HEK293T (cell line): ENCODE data around the gene SLC4A7.
"Not testable (repeated sequence)": the region's sequence is repeated elsewhere in the genome, so short reads cannot be mapped to it uniquely, and the experiment has no call there.

Source experiments
- CTCF ChIA-PET: fragments of 350-600 bp; formaldehyde crosslinking; extraction: SDS; loops from one replicate; lab custom pipeline; 2021; ENCODE audit warnings: antibody characterized with exemption, inconsistent platforms; lab: Yijun Ruan, JAX
- POLR2A ChIA-PET: fragments of 350-600 bp; formaldehyde crosslinking; extraction: SDS; loops from one replicate; lab custom pipeline; 2020; ENCODE audit warnings: antibody characterized with exemption, inconsistent platforms; lab: Yijun Ruan, JAX
- DNase-seq: peaks from one replicate; pipeline ENCODE4 v3.0.0; 2012; ENCODE audit warnings: mixed read lengths; ENCODE audit errors: extremely low spot score
- ARNT ChIP-seq: fragments of 450-650 bp; IDR thresholded peaks from 2 replicates; pipeline ENCODE4 v1.6.1; 2017; ENCODE audit warnings: mild to moderate bottlenecking
- BHLHE40 ChIP-seq: fragments of 450-650 bp; IDR thresholded peaks from 2 replicates; pipeline ENCODE4 v1.6.1; 2016; ENCODE audit warnings: mild to moderate bottlenecking, moderate library complexity, borderline replicate concordance
- CTBP1 ChIP-seq: fragments of 450-650 bp; IDR thresholded peaks from 2 replicates; pipeline ENCODE4 v1.6.1; 2016; ENCODE audit warnings: borderline replicate concordance
- ELF4 ChIP-seq: fragments of 450-650 bp; IDR thresholded peaks from 2 replicates; pipeline ENCODE4 v1.6.1; 2017; ENCODE audit warnings: antibody characterized with exemption
- FOXA1 ChIP-seq: fragments of 450-650 bp; IDR thresholded peaks from 2 replicates; pipeline ENCODE4 v1.6.1; 2016; ENCODE audit warnings: mild to moderate bottlenecking
- FOXK2 ChIP-seq: fragments of 450-650 bp; IDR thresholded peaks from 2 replicates; pipeline ENCODE4 v1.6.1; 2016; ENCODE audit warnings: mild to moderate bottlenecking
- FOXM1 ChIP-seq: fragments of 450-650 bp; IDR thresholded peaks from 2 replicates; pipeline ENCODE4 v1.6.1; 2017; ENCODE audit warnings: mild to moderate bottlenecking, borderline replicate concordance
- HDGF ChIP-seq: fragments of 450-650 bp; IDR thresholded peaks from 2 replicates; pipeline ENCODE4 v1.6.1; 2017; ENCODE audit warnings: antibody characterized with exemption, borderline replicate concordance
- L3MBTL2 ChIP-seq: fragments of 450-650 bp; conservative IDR thresholded peaks from 2 replicates; pipeline ENCODE4 v1.6.1; 2016; ENCODE audit warnings: mild to moderate bottlenecking
- LEF1 ChIP-seq: fragments of 450-650 bp; IDR thresholded peaks from 2 replicates; pipeline ENCODE4 v1.6.1; 2017; ENCODE audit warnings: mild to moderate bottlenecking, borderline replicate concordance
- NFRKB ChIP-seq: fragments of 450-650 bp; IDR thresholded peaks from 2 replicates; pipeline ENCODE4 v1.6.1; 2016; ENCODE audit warnings: mild to moderate bottlenecking, moderate library complexity
- SP1 ChIP-seq: fragments of 450-650 bp; IDR thresholded peaks from 2 replicates; pipeline ENCODE4 v1.6.1; 2017
- SUZ12 ChIP-seq: fragments of 450-650 bp; IDR thresholded peaks from 2 replicates; pipeline ENCODE4 v1.6.1; 2016; ENCODE audit warnings: mild to moderate bottlenecking
- TARDBP ChIP-seq: fragments of 450-650 bp; IDR thresholded peaks from 2 replicates; pipeline ENCODE4 v1.6.1; 2016
- ZNF384 ChIP-seq: fragments of 450-650 bp; IDR thresholded peaks from 2 replicates; pipeline ENCODE4 v1.6.1; 2016
- TF ChIP-seq, protein P1 (sequence below): fragments of 450-650 bp; IDR thresholded peaks from 2 replicates; pipeline ENCODE4 v1.6.1; 2016

Gene SLC4A7

DNA sequence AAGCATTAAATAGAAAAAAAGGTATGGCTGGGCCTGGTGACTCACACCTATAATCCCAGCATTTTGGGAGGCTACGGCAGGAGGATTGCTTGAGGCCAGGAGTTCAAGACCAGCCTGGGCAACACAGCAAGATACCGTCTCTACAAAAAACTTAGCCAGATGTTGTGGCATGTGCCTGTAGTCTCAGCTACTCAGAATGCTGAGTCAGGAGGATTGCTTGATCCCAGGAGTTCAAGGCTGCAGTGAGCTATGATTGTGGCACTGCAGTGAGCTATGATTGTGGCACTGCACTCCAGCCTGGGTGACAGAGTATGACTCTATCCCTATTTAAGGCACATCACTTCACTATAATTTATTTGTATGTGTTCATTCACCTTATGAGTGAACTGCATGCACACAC is 54.3 kb downstream of the SLC4A7 start:
- POLR2A ChIA-PET: no interaction called here
- CTCF ChIA-PET: no interaction called here
- TF ChIP-seq HDGF (no peak), TARDBP (no peak), CTBP1 (no peak), SP1 (no peak), LEF1 (no peak), ELF4 (no peak), FOXA1 (no peak), SUZ12 (no peak), ZNF384 (no peak), FOXM1 (no peak), BHLHE40 (no peak), NFRKB (no peak)
- TF ChIP-seq, protein P1, sequence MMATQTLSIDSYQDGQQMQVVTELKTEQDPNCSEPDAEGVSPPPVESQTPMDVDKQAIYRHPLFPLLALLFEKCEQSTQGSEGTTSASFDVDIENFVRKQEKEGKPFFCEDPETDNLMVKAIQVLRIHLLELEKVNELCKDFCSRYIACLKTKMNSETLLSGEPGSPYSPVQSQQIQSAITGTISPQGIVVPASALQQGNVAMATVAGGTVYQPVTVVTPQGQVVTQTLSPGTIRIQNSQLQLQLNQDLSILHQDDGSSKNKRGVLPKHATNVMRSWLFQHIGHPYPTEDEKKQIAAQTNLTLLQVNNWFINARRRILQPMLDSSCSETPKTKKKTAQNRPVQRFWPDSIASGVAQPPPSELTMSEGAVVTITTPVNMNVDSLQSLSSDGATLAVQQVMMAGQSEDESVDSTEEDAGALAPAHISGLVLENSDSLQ: no peak
- no peak for DNase-seq

DNA sequence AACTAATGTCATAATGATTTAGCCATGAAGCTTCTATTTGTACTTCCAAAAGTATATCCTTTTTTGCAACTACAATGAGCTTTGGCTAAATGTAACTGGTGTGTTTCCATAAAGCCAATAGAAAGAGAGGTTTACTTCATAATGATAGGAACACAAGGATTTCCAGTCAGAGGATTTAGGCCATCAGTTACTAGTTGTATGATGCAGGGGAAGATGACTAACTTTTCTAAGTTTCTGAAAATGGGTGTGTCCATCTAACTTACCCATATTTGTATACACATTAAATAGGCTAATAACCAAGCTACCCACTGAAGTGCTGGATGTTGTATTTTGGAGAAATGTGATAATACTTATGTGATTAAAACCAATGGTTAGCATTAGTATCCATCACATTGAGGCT is 55.7 kb downstream of the SLC4A7 start:
- no peak for TF ChIP-seq ELF4
- no peak for TF ChIP-seq NFRKB
- TF ChIP-seq CTBP1: no peak
- no peak for TF ChIP-seq ZNF384
- no peak for TF ChIP-seq FOXK2
- no peak for TF ChIP-seq SP1
- TF ChIP-seq FOXA1: no peak
- no peak for TF ChIP-seq SUZ12
- no peak for TF ChIP-seq BHLHE40
- TF ChIP-seq ARNT: no peak
- POLR2A ChIA-PET: no interaction called here
- CTCF ChIA-PET: no interaction called here
- DNase-seq: no peak

- CTCF ChIA-PET: no interaction called here
- no peak for DNase-seq
- POLR2A ChIA-PET: no interaction called here
- TF ChIP-seq LEF1: no peak
- no peak for TF ChIP-seq L3MBTL2
- no peak for TF ChIP-seq FOXA1
- no peak for TF ChIP-seq CTBP1
- TF ChIP-seq SUZ12: no peak
- TF ChIP-seq FOXK2: no peak
- TF ChIP-seq NFRKB: no peak
- no peak for TF ChIP-seq TARDBP
- no peak for TF ChIP-seq ELF4
- no peak for TF ChIP-seq ARNT
- no peak for TF ChIP-seq FOXM1
- no peak for TF ChIP-seq BHLHE40
- TF ChIP-seq, protein P1: no peak
Measured at GRCh38 chr3:27426926-27427325, 57.3 kb downstream of the SLC4A7 start.

- CTCF ChIA-PET: no interaction called here
- DNase-seq: no peak
- POLR2A ChIA-PET: no interaction called here
- TF ChIP-seq, protein P1: no peak
- TF ChIP-seq FOXM1 (no peak), TARDBP (no peak), CTBP1 (no peak), L3MBTL2 (no peak), NFRKB (no peak)
Measured at GRCh38 chr3:27425896-27426565, 58.2 kb downstream of the SLC4A7 start.

DNA sequence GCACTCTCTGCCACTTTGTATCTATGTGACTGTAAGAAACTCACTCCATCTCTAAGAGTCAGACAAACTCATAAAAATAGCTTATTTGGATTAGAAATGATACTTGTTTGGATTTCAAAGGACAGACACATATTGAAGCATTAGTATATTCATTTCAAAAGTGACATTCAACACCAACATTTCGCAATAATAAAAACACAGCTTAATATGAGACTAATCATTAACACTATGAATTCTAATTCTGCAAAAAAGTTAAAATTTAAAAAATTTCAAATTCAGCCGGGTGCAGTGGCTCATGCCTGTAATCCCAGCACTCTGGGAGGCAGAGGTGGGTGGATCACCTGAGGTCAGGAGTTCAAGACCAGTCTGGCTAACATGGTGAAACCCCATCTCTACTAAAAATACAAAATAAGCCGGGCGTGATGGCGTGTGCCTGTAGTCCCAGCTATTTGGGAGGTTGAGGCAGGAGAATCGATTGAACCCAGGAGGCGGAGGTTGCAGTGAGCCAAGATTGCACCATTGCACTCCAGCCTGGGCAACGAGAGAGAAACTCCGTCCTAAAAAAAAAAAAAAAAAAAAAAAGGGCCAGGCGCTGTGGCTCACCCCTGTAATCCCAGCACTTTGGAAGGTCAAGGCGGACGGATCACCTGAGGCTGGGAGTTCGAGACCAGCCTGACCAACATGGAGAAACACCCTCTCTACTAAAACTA is 59.2 kb downstream of the SLC4A7 start:
- DNase-seq, CTCF ChIA-PET, POLR2A ChIA-PET: not testable (repeated sequence)

DNA sequence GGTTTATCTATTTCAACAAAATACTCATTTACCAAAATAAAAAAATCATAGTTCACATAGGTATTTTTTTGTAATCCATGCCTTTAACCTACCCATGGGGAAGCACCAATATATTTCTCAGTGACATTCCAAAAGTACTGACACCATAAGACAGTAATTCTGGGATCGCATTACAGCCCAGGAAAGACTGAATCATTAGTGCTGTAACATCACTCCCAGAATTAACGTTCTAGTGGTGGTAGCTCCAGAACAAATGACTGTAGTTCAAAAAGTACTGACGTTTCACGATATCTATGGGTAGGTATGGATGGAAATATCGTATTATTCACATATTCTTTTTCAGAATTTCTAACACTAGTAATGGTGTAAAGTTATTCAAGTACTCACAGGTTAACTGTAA is 60.7 kb downstream of the SLC4A7 start:
- POLR2A ChIA-PET: no interaction called here
- CTCF ChIA-PET: interaction anchor here (0.6 to 0.7 kb wide), 2 partner anchors 106 to 666 kb away, joined by 3 to 4 read pairs; no protein-coding TSS in a partner anchor
- DNase-seq: no peak
- TF ChIP-seq CTBP1 (no peak), L3MBTL2 (no peak), ARNT (no peak), LEF1 (no peak), SUZ12 (no peak)

DNA sequence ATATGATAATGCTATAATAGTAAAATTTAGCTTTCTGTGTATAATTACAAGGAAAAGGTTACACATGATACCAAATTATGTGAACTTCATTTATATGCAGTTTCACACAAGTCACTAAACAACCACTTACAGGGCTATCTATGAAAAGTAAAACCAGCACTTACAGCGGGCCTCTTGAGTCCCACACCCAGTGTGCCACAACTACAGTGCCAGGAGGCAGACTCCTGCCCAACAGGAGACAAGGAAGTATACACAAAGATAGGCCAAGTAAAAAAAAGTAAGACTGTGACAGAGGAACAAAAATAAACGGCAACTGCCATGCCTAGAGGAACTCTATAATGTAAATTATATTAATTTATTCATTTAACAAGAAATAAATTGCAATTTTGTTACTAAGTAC is 61.6 kb downstream of the SLC4A7 start:
- no peak for DNase-seq
- ChIA-PET CTCF (no interaction called here), POLR2A (no interaction called here)
- no peak for TF ChIP-seq FOXM1
- TF ChIP-seq NFRKB: no peak
- TF ChIP-seq LEF1: no peak
- no peak for TF ChIP-seq BHLHE40
- TF ChIP-seq, protein P1: no peak
